Progenitor cell of endocrine pancreas (in vitro differentiated cells): ENCODE data around the gene TMEM192. TPM values are rescaled to one million over a fixed set of nuclear protein-coding genes. Genes with fewer than 3 reads are reported as not detected.
A peak's percentile ranks its signal among the peaks of the same experiment; 100 is the strongest.
"Not testable (repeated sequence)": the region's sequence is repeated elsewhere in the genome, so short reads cannot be mapped to it uniquely, and the experiment has no call there.

Source experiments
- DNase-seq: peaks from one replicate; pipeline ENCODE4 v3.0.0; 2021; ENCODE audit warnings: low spot score; ENCODE audit not compliant: unreplicated experiment
- H3K27ac Mint-ChIP-seq: 2 replicates; pipeline ENCODE4 v1.8.0; 2021; ENCODE audit warnings: mild to moderate bottlenecking, moderate library complexity, mixed read lengths
- H3K27me3 Mint-ChIP-seq: 2 replicates; pipeline ENCODE4 v1.8.0; 2021; ENCODE audit warnings: mixed read lengths
- H3K36me3 Mint-ChIP-seq: 2 replicates; pipeline ENCODE4 v1.8.0; 2022; ENCODE audit warnings: mixed read lengths; ENCODE audit not compliant: insufficient read depth
- H3K4me1 Mint-ChIP-seq: 2 replicates; pipeline ENCODE4 v1.8.0; 2021; ENCODE audit warnings: low read depth, mixed read lengths
- H3K4me3 Mint-ChIP-seq: 2 replicates; pipeline ENCODE4 v1.8.0; 2021; ENCODE audit warnings: low read depth, mild to moderate bottlenecking, moderate library complexity, mixed read lengths
- H3K9me3 Mint-ChIP-seq: 2 replicates; pipeline ENCODE4 v1.8.0; 2021; ENCODE audit warnings: low read depth, mixed read lengths
- total RNA-seq: library from RNA; stranded (reverse); gene quantifications from 2 replicates; pipeline ENCODE4 v1.2.1, GENCODE V29; 2021
- TF ChIP-seq, protein P1 (sequence below): fragments of 200-600 bp; sonication (generic); IDR thresholded peaks from one replicate; pipeline ENCODE4 v1.5.0; 2021; ENCODE audit warnings: antibody characterized with exemption, mild to moderate bottlenecking; ENCODE audit not compliant: unreplicated experiment

TMEM192 gene
- total RNA-seq, 1 donor from 2014 or later, result 8.7 TPM

DNA sequence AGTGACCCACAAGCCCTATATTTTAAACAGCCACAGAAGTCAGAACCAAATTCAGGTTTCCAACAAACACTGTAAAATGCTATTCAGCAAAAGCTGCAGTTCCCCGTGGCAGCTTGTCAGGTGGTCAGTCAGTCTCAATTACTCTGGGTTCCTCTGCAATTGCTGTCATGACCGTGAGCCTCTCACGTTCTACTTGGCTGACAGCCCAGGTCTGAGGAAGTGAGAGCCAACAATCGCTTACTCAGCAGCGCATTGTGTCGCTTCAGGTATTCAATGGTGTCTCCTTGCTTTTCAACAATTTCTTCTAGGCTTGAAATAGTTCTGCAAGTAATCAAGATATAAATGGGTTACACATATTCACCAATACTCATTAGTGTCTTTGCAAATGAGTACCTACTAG lies 33.2 kb downstream of the TMEM192 start:
- Mint-ChIP-seq H3K9me3 (no peaks in the 10 kb centered on the region), H3K27ac (no peak overlapping the region), H3K27me3 (no peaks in the 10 kb centered on the region), H3K4me1 (no peaks in the 10 kb centered on the region), H3K36me3 (peaks cover 13% of the 10 kb centered on the region), H3K4me3 (no peak overlapping the region)
- DNase-seq, result no peak
- TF ChIP-seq, protein P1, sequence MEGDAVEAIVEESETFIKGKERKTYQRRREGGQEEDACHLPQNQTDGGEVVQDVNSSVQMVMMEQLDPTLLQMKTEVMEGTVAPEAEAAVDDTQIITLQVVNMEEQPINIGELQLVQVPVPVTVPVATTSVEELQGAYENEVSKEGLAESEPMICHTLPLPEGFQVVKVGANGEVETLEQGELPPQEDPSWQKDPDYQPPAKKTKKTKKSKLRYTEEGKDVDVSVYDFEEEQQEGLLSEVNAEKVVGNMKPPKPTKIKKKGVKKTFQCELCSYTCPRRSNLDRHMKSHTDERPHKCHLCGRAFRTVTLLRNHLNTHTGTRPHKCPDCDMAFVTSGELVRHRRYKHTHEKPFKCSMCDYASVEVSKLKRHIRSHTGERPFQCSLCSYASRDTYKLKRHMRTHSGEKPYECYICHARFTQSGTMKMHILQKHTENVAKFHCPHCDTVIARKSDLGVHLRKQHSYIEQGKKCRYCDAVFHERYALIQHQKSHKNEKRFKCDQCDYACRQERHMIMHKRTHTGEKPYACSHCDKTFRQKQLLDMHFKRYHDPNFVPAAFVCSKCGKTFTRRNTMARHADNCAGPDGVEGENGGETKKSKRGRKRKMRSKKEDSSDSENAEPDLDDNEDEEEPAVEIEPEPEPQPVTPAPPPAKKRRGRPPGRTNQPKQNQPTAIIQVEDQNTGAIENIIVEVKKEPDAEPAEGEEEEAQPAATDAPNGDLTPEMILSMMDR, result no peak

GRCh38 chr4:165077034-165077578 lies 35.6 kb downstream of the TMEM192 start:
- H3K4me3 Mint-ChIP-seq, result no peak overlapping the region
- no peak for DNase-seq
- TF ChIP-seq, protein P1, result no peak
- no peak overlapping the region for H3K27ac Mint-ChIP-seq
- H3K36me3 Mint-ChIP-seq, result peaks cover 15% of the 10 kb centered on the region
- H3K4me1 Mint-ChIP-seq, result peaks cover 16% of the 10 kb centered on the region
- no peaks in the 10 kb centered on the region for H3K9me3 Mint-ChIP-seq
- H3K27me3 Mint-ChIP-seq, result no peaks in the 10 kb centered on the region

GRCh38 chr4:165073346-165073745 lies 39.3 kb downstream of the TMEM192 start:
- not testable (repeated sequence) for H3K9me3 Mint-ChIP-seq, DNase-seq, H3K4me3 Mint-ChIP-seq, H3K36me3 Mint-ChIP-seq, H3K27me3 Mint-ChIP-seq
- Mint-ChIP-seq H3K27ac (peak overlapping the region; percentile 67), H3K4me1 (peaks cover 17% of the 10 kb centered on the region)

DNA sequence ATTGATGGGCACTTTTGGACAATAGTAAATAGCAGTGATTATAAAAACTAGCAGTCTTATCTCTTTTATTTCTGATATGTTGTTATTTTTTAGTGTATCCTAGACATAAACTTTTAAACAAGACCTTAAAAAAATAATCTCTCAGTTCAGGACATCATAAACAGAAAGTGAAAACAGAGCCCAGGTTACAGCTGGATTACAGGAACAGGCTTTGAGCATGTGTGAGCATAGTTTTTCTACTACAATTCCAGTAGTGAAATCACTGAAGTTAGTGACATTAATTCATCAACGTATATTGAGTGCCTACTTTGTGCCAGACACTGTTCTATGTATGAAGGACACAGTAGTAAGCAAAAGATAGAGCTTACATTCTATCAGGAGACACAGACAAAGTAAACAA lies 42.1 kb downstream of the TMEM192 start:
- TF ChIP-seq, protein P1, result no peak
- Mint-ChIP-seq H3K4me3 (no peak overlapping the region), H3K36me3 (peaks cover 2% of the 10 kb centered on the region), H3K4me1 (peaks cover 17% of the 10 kb centered on the region), H3K9me3 (no peaks in the 10 kb centered on the region), H3K27ac (peak overlapping the region; percentile 57), H3K27me3 (no peaks in the 10 kb centered on the region)
- no peak for DNase-seq

DNA sequence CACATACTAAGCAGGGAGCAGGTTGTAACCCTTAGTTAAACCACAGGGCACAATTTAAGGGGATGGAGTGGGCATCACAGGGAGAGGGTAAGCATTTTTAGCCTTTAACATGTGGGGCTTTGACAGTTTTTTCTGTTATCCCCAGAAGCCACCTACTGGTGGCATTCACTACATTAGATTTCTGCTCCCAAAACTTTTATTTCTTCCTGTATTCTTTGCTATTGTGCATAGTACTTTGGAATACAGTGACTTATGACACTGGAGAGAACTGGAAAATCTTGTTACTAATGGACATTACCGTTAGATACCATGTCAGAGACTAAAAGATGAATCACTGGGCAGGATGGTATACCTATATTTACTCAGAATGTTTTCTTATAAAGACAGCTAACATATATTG lies 51.7 kb downstream of the TMEM192 start:
- Mint-ChIP-seq H3K36me3 (no peaks in the 10 kb centered on the region), H3K27me3 (no peaks in the 10 kb centered on the region), H3K4me1 (no peaks in the 10 kb centered on the region), H3K4me3 (no peak overlapping the region), H3K27ac (no peak overlapping the region), H3K9me3 (no peaks in the 10 kb centered on the region)
- no peak for DNase-seq
- TF ChIP-seq, protein P1, result peak; percentile 45

DNA sequence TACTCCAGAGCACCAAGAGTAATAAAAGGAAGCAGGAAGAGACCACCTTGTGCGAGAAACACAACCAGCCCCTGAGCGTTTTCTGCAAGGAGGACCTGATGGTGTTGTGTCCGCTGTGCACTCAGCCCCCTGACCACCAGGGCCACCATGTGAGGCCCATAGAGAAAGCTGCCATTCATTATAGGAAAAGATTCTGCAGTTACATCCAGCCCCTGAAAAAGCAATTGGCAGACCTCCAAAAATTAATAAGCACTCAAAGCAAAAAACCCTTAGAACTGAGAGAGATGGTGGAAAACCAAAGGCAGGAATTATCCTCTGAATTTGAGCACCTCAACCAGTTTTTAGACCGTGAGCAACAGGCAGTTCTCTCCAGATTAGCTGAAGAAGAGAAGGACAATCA lies 53.3 kb downstream of the TMEM192 start:
- H3K27ac Mint-ChIP-seq, result no peak overlapping the region
- no peak overlapping the region for H3K4me3 Mint-ChIP-seq
- TF ChIP-seq, protein P1, result no peak
- no peak for DNase-seq
- H3K36me3 Mint-ChIP-seq, result no peaks in the 10 kb centered on the region
- H3K4me1 Mint-ChIP-seq, result no peaks in the 10 kb centered on the region
- H3K27me3 Mint-ChIP-seq, result no peaks in the 10 kb centered on the region
- no peaks in the 10 kb centered on the region for H3K9me3 Mint-ChIP-seq
